ENCODE results near the gene NR1H4.

- TF ChIP-seq, protein P1, sequence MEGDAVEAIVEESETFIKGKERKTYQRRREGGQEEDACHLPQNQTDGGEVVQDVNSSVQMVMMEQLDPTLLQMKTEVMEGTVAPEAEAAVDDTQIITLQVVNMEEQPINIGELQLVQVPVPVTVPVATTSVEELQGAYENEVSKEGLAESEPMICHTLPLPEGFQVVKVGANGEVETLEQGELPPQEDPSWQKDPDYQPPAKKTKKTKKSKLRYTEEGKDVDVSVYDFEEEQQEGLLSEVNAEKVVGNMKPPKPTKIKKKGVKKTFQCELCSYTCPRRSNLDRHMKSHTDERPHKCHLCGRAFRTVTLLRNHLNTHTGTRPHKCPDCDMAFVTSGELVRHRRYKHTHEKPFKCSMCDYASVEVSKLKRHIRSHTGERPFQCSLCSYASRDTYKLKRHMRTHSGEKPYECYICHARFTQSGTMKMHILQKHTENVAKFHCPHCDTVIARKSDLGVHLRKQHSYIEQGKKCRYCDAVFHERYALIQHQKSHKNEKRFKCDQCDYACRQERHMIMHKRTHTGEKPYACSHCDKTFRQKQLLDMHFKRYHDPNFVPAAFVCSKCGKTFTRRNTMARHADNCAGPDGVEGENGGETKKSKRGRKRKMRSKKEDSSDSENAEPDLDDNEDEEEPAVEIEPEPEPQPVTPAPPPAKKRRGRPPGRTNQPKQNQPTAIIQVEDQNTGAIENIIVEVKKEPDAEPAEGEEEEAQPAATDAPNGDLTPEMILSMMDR (IDR thresholded peaks at IDR 0.05): no peak
- TF ChIP-seq POLR2A (IDR thresholded peaks at IDR 0.05): no peak
Observed at GRCh38 chr12:100435957-100436356, 37.7 kb upstream of the NR1H4 start.
